NCI-H446 (cell line): Measurements from ENCODE around the gene SUCLG1.
"Not testable (repeated sequence)": the region's sequence is repeated elsewhere in the genome, so short reads cannot be mapped to it uniquely, and the experiment has no call there.

Experiments
- DNase-seq, 2 experiments: peaks; one replicate each; lab custom pipeline; 2025; lab: John Stamatoyannopoulos, UW

The SUCLG1 gene

DNA sequence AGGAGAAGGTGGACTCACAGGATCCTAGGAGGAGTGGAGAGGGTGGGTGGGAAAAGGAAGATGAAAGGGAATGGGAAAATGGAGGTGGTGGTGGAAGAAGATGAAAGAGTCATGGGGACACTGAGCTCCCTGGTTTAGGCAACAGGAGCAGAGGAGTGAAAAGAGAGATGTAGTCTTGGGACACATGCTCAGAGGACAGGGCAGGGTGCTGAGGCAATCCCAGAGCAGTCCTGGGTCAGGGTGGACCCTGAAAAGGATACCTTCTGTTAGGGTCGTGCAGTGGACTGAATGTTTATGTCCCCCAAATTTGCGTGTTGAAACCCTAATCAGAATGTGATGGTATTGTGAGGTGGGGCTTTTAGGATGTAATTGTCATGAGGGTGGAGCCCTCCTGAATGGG, 37.9 kb downstream of the SUCLG1 start:
- DNase-seq: no peak

DNA sequence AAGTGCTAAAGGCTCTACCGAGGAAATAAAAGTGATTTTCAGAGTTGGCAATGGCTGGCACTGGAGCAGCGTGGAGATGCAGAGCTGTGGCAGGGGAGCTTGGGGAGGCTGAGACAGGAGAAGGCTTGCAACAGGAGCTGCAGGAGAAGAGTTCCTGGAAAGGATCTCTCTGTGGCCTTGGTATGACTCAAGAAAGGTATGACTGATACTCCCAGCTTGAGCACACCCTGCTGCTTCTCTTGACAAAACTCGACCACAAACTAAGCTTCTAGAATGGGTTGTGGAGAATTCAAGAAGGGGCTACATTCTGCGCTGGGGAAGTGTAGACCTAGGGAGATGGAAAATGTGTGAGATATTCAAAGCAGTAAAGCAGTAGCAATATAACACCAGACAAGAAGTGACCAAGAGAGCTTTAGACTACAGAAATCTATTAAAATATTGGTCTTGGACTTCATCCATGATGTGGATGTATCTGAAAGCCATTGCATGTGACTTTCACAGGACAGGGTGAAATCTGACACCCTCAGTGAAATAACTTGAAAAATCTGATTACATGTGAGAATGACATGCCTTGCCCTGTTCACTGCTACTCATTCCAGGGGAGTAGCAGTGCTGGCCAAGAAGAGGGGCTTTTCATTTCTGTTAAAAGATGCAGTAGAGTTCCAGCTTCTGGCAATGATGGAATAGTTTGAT, 41.5 kb downstream of the SUCLG1 start:
- no peak for DNase-seq

DNA sequence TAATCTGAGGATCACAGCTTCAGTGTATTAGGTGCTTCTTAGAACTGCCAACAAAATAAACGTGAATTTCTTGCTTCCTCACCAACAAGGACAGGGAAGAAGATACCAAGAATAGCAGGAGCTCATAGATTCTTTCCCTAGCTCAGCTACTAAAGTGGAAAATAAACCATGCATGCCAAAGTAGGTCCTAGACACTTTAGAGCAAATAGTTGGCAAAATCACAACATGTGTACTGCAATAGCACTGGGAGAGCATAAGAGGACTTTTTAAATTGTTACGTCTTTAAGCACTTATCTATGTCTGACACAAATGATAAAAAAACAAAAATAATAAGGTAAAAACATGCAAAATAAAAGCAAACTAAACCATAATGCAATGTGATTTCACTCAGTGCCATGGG, 49.5 kb downstream of the SUCLG1 start:
- no peak for DNase-seq

DNA sequence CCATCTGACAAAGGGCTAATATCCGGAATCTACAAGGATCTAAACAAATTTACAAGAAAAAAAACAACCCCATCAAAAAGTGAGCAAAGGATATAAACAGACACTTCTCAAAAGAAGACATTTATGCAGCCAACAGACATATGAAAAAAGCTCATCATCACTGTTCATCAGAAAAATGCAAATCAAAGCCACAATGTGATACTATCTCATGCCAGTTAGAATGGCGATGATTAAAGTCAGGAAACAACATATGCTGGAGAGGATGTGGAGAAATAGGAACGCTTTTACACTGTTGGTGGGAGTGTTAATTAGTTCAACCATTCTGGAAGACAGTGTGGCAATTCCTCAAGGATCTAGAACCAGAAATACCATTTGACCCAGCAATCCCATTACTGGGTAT, 57.0 kb downstream of the SUCLG1 start:
- not testable (repeated sequence) for DNase-seq

DNA sequence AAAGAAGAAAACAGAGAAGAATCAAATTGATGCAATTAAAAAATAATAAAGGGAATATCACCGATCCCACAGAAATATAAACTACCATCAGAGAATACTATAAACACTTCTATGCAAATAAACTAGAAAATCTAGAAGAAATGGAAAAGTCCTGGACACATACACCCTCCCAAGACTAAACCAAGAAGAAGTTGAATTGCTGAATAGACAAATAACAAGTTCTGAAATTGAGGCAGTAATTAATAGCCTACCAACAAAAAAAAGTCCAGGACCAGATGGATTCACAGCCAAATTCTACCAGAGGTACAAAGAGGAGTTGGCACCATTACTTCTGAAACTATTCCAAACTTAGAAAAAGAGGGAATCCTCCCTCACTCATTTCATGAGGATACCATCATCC, 59.2 kb downstream of the SUCLG1 start:
- DNase-seq: not testable (repeated sequence)

DNA sequence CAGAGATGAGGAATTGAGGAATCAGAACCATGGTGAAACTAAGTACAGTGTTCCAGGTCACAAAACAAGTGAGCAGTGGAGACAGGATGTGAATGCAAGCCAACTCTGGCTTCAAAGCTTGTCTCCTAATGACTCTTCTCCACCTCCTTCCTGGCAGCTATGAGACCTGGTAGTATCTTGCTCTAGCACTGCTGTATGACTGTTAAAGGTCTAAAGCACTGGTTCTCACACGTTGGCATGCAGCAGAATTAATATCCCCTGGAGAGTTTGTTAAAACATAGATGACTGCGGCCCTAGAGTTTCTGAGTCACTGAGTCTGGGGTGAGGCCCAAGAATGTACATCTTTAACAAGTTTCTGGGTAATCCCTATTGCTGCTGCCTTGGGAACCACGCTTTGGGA, 63.3 kb downstream of the SUCLG1 start:
- no peak for DNase-seq

DNA sequence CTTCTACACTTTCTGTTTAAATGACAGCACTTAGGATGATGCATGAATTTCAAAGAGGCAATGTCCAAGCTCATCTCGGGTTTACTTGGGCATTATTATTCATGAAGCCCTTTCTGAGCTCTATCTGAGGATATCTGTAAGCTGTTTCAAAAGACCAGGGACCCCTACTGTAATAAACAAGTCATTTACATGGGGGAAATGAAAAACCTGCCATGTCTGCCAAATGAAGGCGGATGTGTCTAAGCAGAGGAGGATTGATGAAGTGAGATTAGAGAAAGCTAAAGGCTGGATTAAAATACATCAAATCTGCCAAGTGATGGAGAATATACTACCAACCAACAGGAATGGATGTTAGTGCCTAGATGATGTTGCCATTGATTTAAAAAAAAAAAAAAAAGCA, 64.5 kb downstream of the SUCLG1 start:
- no peak for DNase-seq

DNA sequence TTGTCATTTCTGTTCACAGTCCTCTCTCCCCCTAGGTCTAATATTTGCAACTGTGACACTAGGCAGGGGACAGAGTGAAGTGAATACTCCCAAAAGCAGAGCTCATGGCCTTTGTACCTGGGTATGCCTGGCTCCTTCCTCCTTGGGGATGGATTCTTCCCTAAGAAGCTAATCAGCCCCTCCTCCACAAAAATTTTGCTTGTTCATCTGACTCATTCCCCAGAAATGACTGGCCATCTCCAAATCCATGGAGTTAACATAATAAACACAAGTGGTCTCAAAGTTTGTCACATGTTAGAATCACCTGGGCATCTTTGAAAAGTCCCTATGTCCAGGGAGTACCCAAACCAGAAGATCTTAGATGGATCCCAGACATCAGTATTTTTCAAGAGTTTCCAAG, 65.3 kb downstream of the SUCLG1 start:
- DNase-seq: no peak

DNA sequence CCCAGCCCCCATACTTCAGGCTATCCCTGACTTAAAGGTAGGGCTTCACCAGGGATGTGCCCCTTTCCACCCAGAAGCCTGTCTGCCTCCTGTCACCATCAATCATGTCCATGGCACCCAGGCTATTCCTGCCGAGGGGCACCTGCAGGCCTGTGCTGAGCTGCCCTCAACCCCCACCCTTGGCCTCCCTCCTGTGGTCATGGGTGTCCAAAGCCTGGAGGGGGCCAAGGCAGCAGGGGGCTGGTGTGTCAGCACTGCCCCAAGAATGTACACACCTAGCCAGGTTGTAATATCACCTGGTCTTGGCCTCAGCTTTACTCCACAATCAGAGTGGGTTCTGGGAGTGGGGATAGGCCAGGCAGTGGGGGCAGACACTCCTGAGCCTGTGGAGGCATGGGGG, 69.3 kb downstream of the SUCLG1 start:
- DNase-seq: no peak

DNA sequence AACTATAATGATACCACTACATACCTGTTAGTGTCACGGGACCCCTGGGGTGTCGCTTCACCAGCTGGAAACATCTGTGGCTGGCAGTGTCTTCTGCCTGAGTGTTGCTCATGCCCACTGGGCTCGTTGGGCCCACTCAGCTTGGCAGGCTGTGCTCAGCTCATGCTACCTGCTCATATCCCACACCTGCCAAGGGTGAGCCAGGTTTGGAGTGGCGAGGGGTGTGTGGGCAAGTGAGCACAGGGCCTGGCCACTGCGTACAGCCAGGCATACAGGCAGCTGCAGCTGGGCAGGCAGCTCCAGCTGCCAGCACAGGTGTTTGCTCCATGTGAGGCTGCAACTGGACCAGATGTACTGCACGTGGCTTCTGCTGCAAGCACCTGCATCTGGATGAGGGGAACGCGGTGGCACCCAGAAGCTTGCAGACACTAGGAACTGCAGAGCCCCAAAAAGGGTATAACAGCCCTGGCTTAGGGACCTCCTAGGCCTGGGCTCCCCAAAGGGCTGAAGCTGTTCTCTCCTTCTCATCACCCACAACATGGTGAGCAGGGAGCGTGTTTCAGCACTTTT, 70.1 kb downstream of the SUCLG1 start:
- no peak for DNase-seq

DNA sequence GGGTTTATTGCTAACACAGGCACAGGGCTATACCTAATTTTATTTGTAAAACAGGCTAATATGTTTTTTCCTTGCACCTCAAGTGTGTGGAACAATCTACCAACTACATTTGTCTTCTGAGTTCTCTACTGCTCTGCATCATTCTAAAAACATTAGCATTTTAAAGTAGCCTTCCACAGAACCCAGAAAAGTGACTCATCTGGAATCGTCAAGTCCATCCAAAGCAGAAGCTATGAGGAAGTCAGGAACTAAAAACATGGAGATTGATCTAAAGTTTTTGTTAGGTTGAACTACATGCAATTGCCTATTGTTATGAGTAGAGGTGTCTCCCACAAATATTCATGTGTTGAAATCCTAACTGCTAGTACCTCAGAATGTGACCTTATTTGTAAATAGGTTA, 70.9 kb downstream of the SUCLG1 start:
- DNase-seq: no peak

DNA sequence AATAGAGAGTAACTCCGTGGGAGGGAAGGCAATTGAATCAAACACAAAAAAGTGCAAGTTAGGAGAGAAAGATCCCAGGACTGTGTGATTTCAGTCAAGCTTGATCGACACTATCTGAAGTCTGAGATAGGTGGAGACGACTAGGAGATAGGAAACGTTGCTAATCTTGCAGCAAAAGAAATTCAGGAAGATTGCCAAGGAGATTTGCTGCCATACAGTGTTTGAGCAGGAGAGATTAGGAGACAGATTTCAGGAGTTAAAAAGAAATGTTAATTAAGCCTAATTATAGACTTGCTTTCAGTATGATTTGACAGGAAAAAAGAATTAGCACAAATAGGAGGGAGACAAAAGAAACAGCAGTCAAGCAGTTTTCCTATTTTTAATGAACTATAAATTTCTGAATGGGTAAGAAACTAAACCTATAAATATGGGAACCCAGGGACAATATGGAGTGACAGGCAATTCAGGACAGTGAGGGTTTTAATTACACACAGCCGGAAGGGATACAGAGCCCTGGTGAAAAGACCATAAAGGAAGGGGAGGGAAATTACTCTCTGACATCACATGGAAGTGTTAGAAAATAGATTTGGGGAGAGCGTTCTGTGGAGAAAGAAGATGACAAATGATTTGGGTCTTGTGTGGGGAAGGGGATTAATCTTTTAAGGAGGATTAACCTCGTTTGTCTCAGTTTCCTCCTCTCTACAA, 72.6 kb downstream of the SUCLG1 start:
- DNase-seq: no peak

DNA sequence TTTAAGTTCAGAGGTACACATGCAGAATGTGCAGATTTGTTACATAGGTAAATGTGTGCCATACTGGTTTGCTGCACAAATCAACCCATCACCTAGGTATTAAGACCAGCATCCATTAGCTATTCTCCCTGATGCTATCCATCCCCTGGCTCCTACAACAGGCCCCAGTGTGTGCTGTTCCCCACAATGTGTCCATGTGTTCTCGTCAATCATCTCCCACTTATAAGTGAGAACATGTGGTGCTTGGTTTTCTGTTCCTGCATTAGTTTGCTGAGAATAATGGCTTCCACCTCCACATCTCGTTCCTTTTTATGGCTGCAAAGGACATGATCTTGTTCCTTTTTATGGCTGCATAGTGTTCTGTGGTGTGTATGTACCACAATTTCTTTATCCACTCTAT, 75.8 kb downstream of the SUCLG1 start:
- no peak for DNase-seq

DNA sequence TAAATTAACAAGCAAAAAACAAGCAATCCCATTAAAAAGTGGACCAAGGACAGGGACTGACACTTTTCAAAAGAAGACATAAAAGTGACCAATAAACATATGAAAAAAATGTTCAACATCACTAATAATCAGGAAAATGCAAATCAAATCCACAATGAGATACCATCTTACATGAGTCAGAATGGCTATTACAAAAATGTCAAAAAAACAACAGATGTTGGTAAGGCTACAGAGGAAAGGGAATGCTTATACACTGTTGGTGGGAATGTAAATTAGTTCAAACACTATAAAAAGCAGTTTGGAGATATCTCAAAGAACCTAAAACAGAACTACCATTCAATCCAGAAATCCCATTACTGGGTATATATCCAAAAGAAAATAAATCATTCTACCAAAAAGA, 78.2 kb downstream of the SUCLG1 start:
- DNase-seq: no peak

DNA sequence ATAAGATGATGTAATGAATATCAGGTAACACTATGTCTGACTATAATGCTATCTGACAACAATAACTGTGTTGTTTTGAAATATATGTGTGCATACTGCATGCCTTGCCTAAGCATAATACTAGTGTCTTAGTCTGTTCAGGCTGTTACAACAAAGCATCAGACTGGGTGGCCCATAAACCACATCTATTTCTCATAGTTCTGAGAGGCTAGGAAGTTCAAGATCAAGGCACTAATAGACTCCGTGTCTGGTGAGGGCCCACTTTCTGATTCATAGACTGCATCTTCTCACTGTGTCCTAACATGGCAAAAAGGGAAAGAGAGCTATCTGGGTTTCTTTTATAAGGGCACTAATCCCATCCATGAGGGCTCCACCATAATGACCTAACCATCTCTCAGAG, 80.1 kb downstream of the SUCLG1 start:
- no peak for DNase-seq

DNA sequence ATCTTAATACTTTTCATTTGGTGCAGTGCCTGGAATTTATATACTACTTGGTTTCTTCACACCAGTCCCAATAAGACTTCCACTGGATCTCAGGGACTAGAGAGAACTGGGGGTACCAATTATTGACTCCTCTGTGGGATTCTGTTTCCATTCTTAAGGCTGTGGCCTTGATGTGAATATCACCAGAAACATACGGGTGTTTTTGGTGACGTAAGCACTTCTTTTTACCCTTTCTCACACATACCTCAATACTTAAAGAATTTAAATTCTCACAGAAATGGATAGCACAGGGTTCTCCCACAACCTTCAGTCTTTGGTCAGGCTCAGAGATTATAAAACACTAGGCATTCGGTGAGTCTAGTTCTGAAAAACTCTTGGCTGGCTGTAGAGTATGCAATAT, 84.1 kb downstream of the SUCLG1 start:
- no peak for DNase-seq

DNA sequence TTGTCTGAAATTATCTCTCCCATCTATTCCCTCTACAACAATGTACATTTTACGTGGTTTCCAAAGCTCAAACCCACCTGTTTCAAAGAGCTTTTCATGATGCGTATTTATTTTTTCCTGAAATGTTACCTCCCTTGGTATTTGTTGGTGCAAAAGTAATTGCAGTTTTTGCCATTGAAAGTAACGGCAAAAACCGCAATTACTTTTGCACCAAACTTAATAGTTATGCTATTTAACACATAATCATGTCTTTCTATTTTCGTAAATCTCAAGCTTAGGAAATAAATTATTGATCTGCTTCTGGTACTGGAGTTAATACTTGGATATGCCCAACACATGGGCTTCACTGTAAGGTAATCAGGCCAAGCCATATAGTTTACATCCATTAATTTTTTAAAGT, 85.2 kb downstream of the SUCLG1 start:
- DNase-seq: no peak
